Parathyroid adenoma (tissue), 2 donors: ENCODE results near the gene ALOX12B.

Experiments
- H2AFZ ChIP-seq: fragments of 300-600 bp; sonication (generic); one replicate; pipeline ENCODE4 v1.7.0; 2017; ENCODE audit warnings: antibody characterized with exemption, mild to moderate bottlenecking
- H3K27ac ChIP-seq: fragments of 300-600 bp; sonication (generic); one replicate; pipeline ENCODE4 v1.7.0; 2017
- H3K27me3 ChIP-seq: fragments of 300-600 bp; sonication (generic); one replicate; pipeline ENCODE4 v1.7.0; 2017; ENCODE audit warnings: low read length; ENCODE audit not compliant: control insufficient read depth, insufficient read depth
- H3K36me3 ChIP-seq: fragments of 300-600 bp; sonication (generic); one replicate; pipeline ENCODE4 v1.7.0; 2017; ENCODE audit warnings: low read length; ENCODE audit not compliant: control insufficient read depth, insufficient read depth
- H3K4me1 ChIP-seq: fragments of 300-600 bp; sonication (generic); one replicate; pipeline ENCODE4 v1.7.0; 2017; ENCODE audit warnings: control low read depth
- H3K4me2 ChIP-seq: fragments of 300-600 bp; sonication (generic); one replicate; pipeline ENCODE4 v1.7.0; 2017; ENCODE audit warnings: low read length
- H3K4me3 ChIP-seq: fragments of 300-600 bp; sonication (generic); one replicate; pipeline ENCODE4 v1.7.0; 2017; ENCODE audit warnings: low read depth, low read length
- H3K79me2 ChIP-seq: fragments of 300-600 bp; sonication (generic); one replicate; pipeline ENCODE4 v1.7.0; 2017; ENCODE audit warnings: control low read depth
- H3K9ac ChIP-seq: fragments of 300-600 bp; sonication (generic); one replicate; pipeline ENCODE4 v1.7.0; 2017; ENCODE audit warnings: mild to moderate bottlenecking
- H3K9me3 ChIP-seq: fragments of 300-600 bp; sonication (generic); one replicate; pipeline ENCODE4 v1.7.0; 2017; ENCODE audit warnings: low read length; ENCODE audit not compliant: control insufficient read depth
- TF ChIP-seq, protein P1 (sequence below): fragments of 300-600 bp; sonication (generic); IDR thresholded peaks from one replicate; pipeline ENCODE4 v1.7.0; 2017; ENCODE audit warnings: antibody characterized with exemption, mild to moderate bottlenecking
- donor health status: primary hyperparathyroidism.

The ALOX12B gene

GRCh38 chr17:8087952-8088230, 375 bp upstream of the ALOX12B start:
- no peak overlapping the region for H3K27ac ChIP-seq
- H3K4me2 ChIP-seq: no peak overlapping the region
- no peaks in the 10 kb centered on the region for H3K36me3 ChIP-seq
- no peaks in the 10 kb centered on the region for H3K79me2 ChIP-seq
- TF ChIP-seq, protein P1, sequence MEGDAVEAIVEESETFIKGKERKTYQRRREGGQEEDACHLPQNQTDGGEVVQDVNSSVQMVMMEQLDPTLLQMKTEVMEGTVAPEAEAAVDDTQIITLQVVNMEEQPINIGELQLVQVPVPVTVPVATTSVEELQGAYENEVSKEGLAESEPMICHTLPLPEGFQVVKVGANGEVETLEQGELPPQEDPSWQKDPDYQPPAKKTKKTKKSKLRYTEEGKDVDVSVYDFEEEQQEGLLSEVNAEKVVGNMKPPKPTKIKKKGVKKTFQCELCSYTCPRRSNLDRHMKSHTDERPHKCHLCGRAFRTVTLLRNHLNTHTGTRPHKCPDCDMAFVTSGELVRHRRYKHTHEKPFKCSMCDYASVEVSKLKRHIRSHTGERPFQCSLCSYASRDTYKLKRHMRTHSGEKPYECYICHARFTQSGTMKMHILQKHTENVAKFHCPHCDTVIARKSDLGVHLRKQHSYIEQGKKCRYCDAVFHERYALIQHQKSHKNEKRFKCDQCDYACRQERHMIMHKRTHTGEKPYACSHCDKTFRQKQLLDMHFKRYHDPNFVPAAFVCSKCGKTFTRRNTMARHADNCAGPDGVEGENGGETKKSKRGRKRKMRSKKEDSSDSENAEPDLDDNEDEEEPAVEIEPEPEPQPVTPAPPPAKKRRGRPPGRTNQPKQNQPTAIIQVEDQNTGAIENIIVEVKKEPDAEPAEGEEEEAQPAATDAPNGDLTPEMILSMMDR: no peak
- H3K27me3 ChIP-seq: no peaks in the 10 kb centered on the region
- H3K4me1 ChIP-seq: no peaks in the 10 kb centered on the region
- no peak overlapping the region for H3K4me3 ChIP-seq
- no peak overlapping the region for H2AFZ ChIP-seq
- H3K9me3 ChIP-seq: no peaks in the 10 kb centered on the region
- H3K9ac ChIP-seq: no peak overlapping the region

DNA sequence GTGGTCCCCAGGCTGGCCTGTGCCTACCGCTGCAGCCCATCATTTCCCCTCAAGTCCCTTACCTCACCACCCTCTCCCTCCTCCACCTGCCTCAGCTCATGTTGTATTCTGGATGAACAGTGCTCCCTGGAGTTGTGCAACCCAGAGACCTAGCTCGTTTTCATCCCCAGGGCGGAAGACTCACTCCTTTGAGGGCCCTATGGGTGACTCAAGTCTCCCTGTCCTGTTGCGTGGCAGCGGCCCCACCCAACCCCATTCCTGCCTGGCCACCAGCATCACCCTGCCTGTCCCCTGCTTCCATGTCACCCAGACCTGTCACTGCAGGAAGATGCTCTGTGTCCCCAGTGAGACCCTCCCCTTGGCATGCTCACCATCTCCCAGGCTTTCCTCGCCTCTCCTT, 3.3 kb downstream of the ALOX12B start:
- TF ChIP-seq, protein P1: no peak
- Histone ChIP-seq H3K9me3 (no peaks in the 10 kb centered on the region), H3K79me2 (no peaks in the 10 kb centered on the region), H3K4me2 (no peak overlapping the region), H3K27me3 (no peaks in the 10 kb centered on the region), H3K9ac (no peak overlapping the region), H3K36me3 (no peaks in the 10 kb centered on the region), H3K4me1 (no peaks in the 10 kb centered on the region), H3K4me3 (no peak overlapping the region), H2AFZ (no peak overlapping the region), H3K27ac (no peak overlapping the region)

DNA sequence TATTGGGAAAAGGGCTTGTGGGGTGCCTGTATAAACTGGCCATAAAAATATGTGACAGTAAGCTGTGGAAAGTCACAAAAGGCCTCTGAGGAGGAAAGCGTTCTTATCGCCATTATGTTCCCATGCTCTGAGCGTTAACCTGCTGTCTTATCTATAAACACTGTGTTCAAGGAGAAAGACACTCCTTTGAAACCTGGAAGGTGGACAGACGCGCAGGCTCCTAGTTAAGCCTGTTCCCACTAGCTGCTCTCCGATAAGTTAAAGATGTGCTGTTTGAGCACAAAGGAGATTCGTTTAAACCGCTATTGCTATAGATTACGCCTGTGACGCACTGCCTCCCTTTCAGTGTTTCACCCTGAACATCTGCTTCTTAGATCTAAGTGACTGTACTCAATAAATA, 5.2 kb downstream of the ALOX12B start:
- H3K9ac ChIP-seq: no peak overlapping the region
- H3K36me3 ChIP-seq: no peaks in the 10 kb centered on the region
- H2AFZ ChIP-seq: no peak overlapping the region
- no peak overlapping the region for H3K4me2 ChIP-seq
- H3K27ac ChIP-seq: no peak overlapping the region
- no peak overlapping the region for H3K4me3 ChIP-seq
- TF ChIP-seq, protein P1: no peak
- no peaks in the 10 kb centered on the region for H3K4me1 ChIP-seq
- H3K9me3 ChIP-seq: no peaks in the 10 kb centered on the region
- H3K79me2 ChIP-seq: no peaks in the 10 kb centered on the region
- no peaks in the 10 kb centered on the region for H3K27me3 ChIP-seq

GRCh38 chr17:8081876-8082275, 5.6 kb downstream of the ALOX12B start:
- Histone ChIP-seq H3K79me2 (no peaks in the 10 kb centered on the region), H3K9ac (no peak overlapping the region), H2AFZ (no peak overlapping the region), H3K4me1 (no peaks in the 10 kb centered on the region), H3K27me3 (no peaks in the 10 kb centered on the region), H3K4me3 (no peak overlapping the region), H3K4me2 (no peak overlapping the region), H3K36me3 (no peaks in the 10 kb centered on the region), H3K9me3 (no peaks in the 10 kb centered on the region), H3K27ac (no peak overlapping the region)
- TF ChIP-seq, protein P1: no peak

- Histone ChIP-seq H3K9ac (no peak overlapping the region), H3K27ac (no peak overlapping the region), H3K9me3 (no peaks in the 10 kb centered on the region), H3K79me2 (no peaks in the 10 kb centered on the region), H3K4me3 (no peak overlapping the region), H3K4me2 (no peak overlapping the region), H3K36me3 (no peaks in the 10 kb centered on the region), H3K27me3 (no peaks in the 10 kb centered on the region), H3K4me1 (no peaks in the 10 kb centered on the region), H2AFZ (no peak overlapping the region)
- TF ChIP-seq, protein P1: no peak
Measured at GRCh38 chr17:8080799-8081219, 6.7 kb downstream of the ALOX12B start.
